ENCODE data around the gene CTIF. TPM values are rescaled to one million over a fixed set of nuclear protein-coding genes. Genes with fewer than 3 reads are reported as not detected.

CTIF gene
- polyA plus RNA-seq, 1 of the 3 experiments (the other 2 are of a cell fraction): 47.2 TPM

- ChIA-PET POLR2A (no interaction called here), CTCF (interaction anchor here (0.6 kb wide), 1 partner anchor 49 kb away, joined by 3 read pairs; no protein-coding TSS in a partner anchor)
- Histone ChIP-seq H3F3A (replicated peaks; ENCODE audit: insufficient read depth) (peaks cover 22% of the 10 kb centered on the region), H4K20me1 (ENCODE audit: insufficient read depth) (no peaks in the 10 kb centered on the region), H3K4me1 (ENCODE audit: control insufficient read depth in 1 of 2, insufficient read depth in 2 of 2, low read depth in 1 of 2, low read length in 1 of 2) (peaks cover 4 to 10% of the 10 kb centered on the region in 2 experiments; a peak in 3 of 4 replicates), H3K9me2 (no peaks in the 10 kb centered on the region), H2AFZ (ENCODE audit: low read depth) (no peak overlapping the region), H3K27ac (ENCODE audit: low read depth in 2 of 2, low read length in 1 of 2) (no peak overlapping the region), H3K9ac (no peak overlapping the region), H3K27me3 (ENCODE audit: insufficient read depth) (no peaks in the 10 kb centered on the region), H3K4me2 (no peak overlapping the region), H3K9me3 (no peaks in the 10 kb centered on the region), H3K79me2 (ENCODE audit: insufficient read depth) (no peaks in the 10 kb centered on the region), H3K36me3 (replicated peaks in 1 of 2; ENCODE audit: control insufficient read depth in 1 of 2, insufficient read depth in 2 of 2, low read length in 1 of 2) (peaks cover 13 to 37% of the 10 kb centered on the region in 2 experiments), H3K4me3 (ENCODE audit: low read depth in 2 of 2, low read length in 1 of 2) (no peak overlapping the region)
- WGBS (ENCODE audit: low lambda C conversion rate): 90% methylated on average over 9 of the region's 11 CpGs
- DNase-seq: no peak
- TF ChIP-seq IRF3 (IDR thresholded peaks at IDR 0.05; ENCODE audit: low read depth, low read length) (no peak), FOXJ3 (CRISPR knock-in tag; IDR thresholded peaks at IDR 0.05) (no peak), YY1 (IDR thresholded peaks at IDR 0.05; ENCODE audit: low read depth) (no peak), RFX5 (IDR thresholded peaks at IDR 0.05; ENCODE audit: low read length) (no peak), CTCF (IDR thresholded peaks at IDR 0.05) (no peak), JUND (IDR thresholded peaks at IDR 0.05) (no peak), FOXM1 (IDR thresholded peaks at IDR 0.05; ENCODE audit: low read depth) (no peak), POLR2AphosphoS5 (IDR thresholded peaks at IDR 0.05; ENCODE audit: low read depth, low read length) (no peak), MEF2A (IDR thresholded peaks at IDR 0.05; ENCODE audit: borderline replicate concordance, low read depth) (no peak), GABPA (IDR thresholded peaks at IDR 0.05; ENCODE audit: low read depth) (no peak), CHD2 (IDR thresholded peaks at IDR 0.05; ENCODE audit: low read length, partially characterized antibody) (no peak), ELF1 (IDR thresholded peaks at IDR 0.05) (no peak)
These were observed 266.2 kb downstream of the CTIF start for GRCh38 chr18:48804856-48805610.

GRCh38 chr18:48805826-48806535, 267.1 kb downstream of the CTIF start:
- over 99% methylated on average over 10 of the region's 10 CpGs for WGBS (ENCODE audit: low lambda C conversion rate)

More at GRCh38 chr18:48805826-48806535, 267.1 kb downstream of the CTIF start:
- H3K27me3 ChIP-seq (ENCODE audit: insufficient read depth): no peaks in the 10 kb centered on the region
- no peak overlapping the region for H3K4me2 ChIP-seq
- DNase-seq: no peak
- no peak overlapping the region for H3K9ac ChIP-seq
- peaks cover 26% of the 10 kb centered on the region for H3F3A ChIP-seq (replicated peaks; ENCODE audit: insufficient read depth)
- H3K36me3 ChIP-seq (replicated peaks in 1 of 2; ENCODE audit: control insufficient read depth in 1 of 2, insufficient read depth in 2 of 2, low read length in 1 of 2): peaks cover 13 to 35% of the 10 kb centered on the region in 2 experiments
- ChIA-PET POLR2A (interaction anchor here (0.6 kb wide), 1 partner anchor 45 kb away, joined by 3 read pairs; no protein-coding TSS in a partner anchor), CTCF (interaction anchor here (1.2 kb wide), 1 partner anchor 29 kb away, joined by 3 read pairs; no protein-coding TSS in a partner anchor)
- no peak overlapping the region for H3K27ac ChIP-seq (ENCODE audit: low read depth in 2 of 2, low read length in 1 of 2)
- H2AFZ ChIP-seq (ENCODE audit: low read depth): no peak overlapping the region
- no peaks in the 10 kb centered on the region for H3K9me3 ChIP-seq
- no peak overlapping the region for H3K4me3 ChIP-seq (ENCODE audit: low read depth in 2 of 2, low read length in 1 of 2)
- no peaks in the 10 kb centered on the region for H3K79me2 ChIP-seq (ENCODE audit: insufficient read depth)
- H3K4me1 ChIP-seq (ENCODE audit: control insufficient read depth in 1 of 2, insufficient read depth in 2 of 2, low read depth in 1 of 2, low read length in 1 of 2): peaks cover 4 to 9% of the 10 kb centered on the region in 2 experiments; a peak in 3 of 4 replicates
- no peaks in the 10 kb centered on the region for H3K9me2 ChIP-seq
- TF ChIP-seq USF1 (IDR thresholded peaks at IDR 0.05; ENCODE audit: borderline replicate concordance, low read depth) (no peak), FOXJ3 (CRISPR knock-in tag; IDR thresholded peaks at IDR 0.05) (no peak)
- H4K20me1 ChIP-seq (ENCODE audit: insufficient read depth): no peaks in the 10 kb centered on the region

All from SK-N-SH (cell line).